ENCODE measurements around the gene KRTAP3-1. TPM values are rescaled to one million over a fixed set of nuclear protein-coding genes. Genes with fewer than 3 reads are reported as not detected.

The KRTAP3-1 gene
- total RNA-seq, 4 donors from 2014 or later: 4.0 to 83.2 TPM; not detected in 2

GRCh38 chr17:41018541-41018940, 9.6 kb upstream of the KRTAP3-1 start:
- TF ChIP-seq POLR2A (IDR thresholded peaks at IDR 0.05) (no peak), CTCF (IDR thresholded peaks at IDR 0.05) (no peak)
- no peak for DNase-seq (ENCODE audit: low spot score in 2 of 2)

GRCh38 chr17:41016578-41017215, 7.8 kb upstream of the KRTAP3-1 start:
- intact Hi-C loops (cut with DNase I; ENCODE audit: low total_unique reads): no loop called here
- no peak overlapping the region for H3K4me3 ChIP-seq (ENCODE audit: low read depth, poor library complexity, severe bottlenecking)
- DNase-seq (ENCODE audit: low spot score in 2 of 2): no peak
- TF ChIP-seq CTCF (IDR thresholded peaks at IDR 0.05) (no peak), POLR2A (IDR thresholded peaks at IDR 0.05) (no peak)
- 86 to 87% methylated on average over 13 of the region's 13 CpGs for WGBS, 2 donors

More at GRCh38 chr17:41018541-41018940, 9.6 kb upstream of the KRTAP3-1 start:
- no peak overlapping the region for H3K4me3 ChIP-seq (ENCODE audit: low read depth, poor library complexity, severe bottlenecking)
- intact Hi-C loops (cut with DNase I; ENCODE audit: low total_unique reads): no loop called here
- 67 to 82% methylated on average over 3 of the region's 3 CpGs for WGBS, 2 donors

GRCh38 chr17:41015454-41015853, 6.5 kb upstream of the KRTAP3-1 start:
- DNase-seq (ENCODE audit: low spot score in 2 of 2): no peak
- intact Hi-C loops (cut with DNase I; ENCODE audit: low total_unique reads): no loop called here
- H3K4me3 ChIP-seq (ENCODE audit: low read depth, poor library complexity, severe bottlenecking): no peak overlapping the region
- 72 to 74% methylated on average over 7 of the region's 7 CpGs for WGBS, 2 donors
- TF ChIP-seq CTCF (IDR thresholded peaks at IDR 0.05) (no peak), POLR2A (IDR thresholded peaks at IDR 0.05) (no peak)

GRCh38 chr17:41013606-41014005, 4.7 kb upstream of the KRTAP3-1 start:
- H3K4me3 ChIP-seq (ENCODE audit: low read depth, poor library complexity, severe bottlenecking): no peak overlapping the region
- no peak for DNase-seq (ENCODE audit: low spot score in 2 of 2)
- no peak for TF ChIP-seq CTCF (IDR thresholded peaks at IDR 0.05)
- no peak for TF ChIP-seq POLR2A (IDR thresholded peaks at IDR 0.05)
- whole genome bisulfite sequencing, 2 donors: 19 to 23% methylated on average over 1 of the region's 1 CpG
- intact Hi-C loops (cut with DNase I; ENCODE audit: low total_unique reads): no loop called here

- H3K4me3 ChIP-seq (ENCODE audit: low read depth, poor library complexity, severe bottlenecking): no peak overlapping the region
- TF ChIP-seq CTCF (IDR thresholded peaks at IDR 0.05) (no peak), POLR2A (IDR thresholded peaks at IDR 0.05) (no peak)
- intact Hi-C loops (cut with DNase I; ENCODE audit: low total_unique reads): no loop called here
- DNase-seq (ENCODE audit: low spot score in 2 of 2): no peak
- WGBS, 2 donors: 68 to 78% methylated on average over 3 of the region's 3 CpGs
These were observed 4.3 kb upstream of the KRTAP3-1 start for GRCh38 chr17:41013181-41013580.

All from lower leg skin (tissue), 4 donors.